8988T (cell line): ENCODE results near the gene PDLIM1.
"Not testable (repeated sequence)": the region's sequence is repeated elsewhere in the genome, so short reads cannot be mapped to it uniquely, and the experiment has no call there.

Source experiments
- DNase-seq: peaks from one replicate; pipeline ENCODE4 v3.0.0; 2011

PDLIM1 gene

GRCh38 chr10:95262763-95263518, 27.9 kb downstream of the PDLIM1 start:
- DNase-seq: no peak

GRCh38 chr10:95261926-95262325, 28.9 kb downstream of the PDLIM1 start:
- no peak for DNase-seq

- no peak for DNase-seq
Measured at GRCh38 chr10:95260909-95261552, 29.8 kb downstream of the PDLIM1 start.

GRCh38 chr10:95260397-95260881, 30.4 kb downstream of the PDLIM1 start:
- DNase-seq: peak; percentile 29

- DNase-seq: no peak
Measured at GRCh38 chr10:95257849-95258248, 33.0 kb downstream of the PDLIM1 start.

- no peak for DNase-seq
Measured at GRCh38 chr10:95256268-95256667, 34.5 kb downstream of the PDLIM1 start.

GRCh38 chr10:95254629-95255028, 36.2 kb downstream of the PDLIM1 start:
- no peak for DNase-seq

- DNase-seq: no peak
Measured at GRCh38 chr10:95253686-95254085, 37.1 kb downstream of the PDLIM1 start.

GRCh38 chr10:95253007-95253406, 37.8 kb downstream of the PDLIM1 start:
- DNase-seq: no peak

GRCh38 chr10:95250856-95251255, 39.9 kb downstream of the PDLIM1 start:
- DNase-seq: no peak

- no peak for DNase-seq
Measured at GRCh38 chr10:95249467-95249866, 41.3 kb downstream of the PDLIM1 start.

GRCh38 chr10:95248989-95249388, 41.8 kb downstream of the PDLIM1 start:
- DNase-seq: no peak

GRCh38 chr10:95247881-95248583, 42.8 kb downstream of the PDLIM1 start:
- DNase-seq: no peak

- DNase-seq: no peak
Measured at GRCh38 chr10:95247200-95247880, 43.5 kb downstream of the PDLIM1 start.

GRCh38 chr10:95246582-95247051, 44.2 kb downstream of the PDLIM1 start:
- no peak for DNase-seq

- no peak for DNase-seq
Measured at GRCh38 chr10:95245425-95246055, 45.3 kb downstream of the PDLIM1 start.

GRCh38 chr10:95244152-95244551, 46.7 kb downstream of the PDLIM1 start:
- DNase-seq: no peak

- DNase-seq: no peak
Measured at GRCh38 chr10:95243318-95243617, 47.5 kb downstream of the PDLIM1 start.

- DNase-seq: peak; percentile 45
Measured at GRCh38 chr10:95242581-95243317, 48.1 kb downstream of the PDLIM1 start.

- no peak for DNase-seq
Measured at GRCh38 chr10:95241533-95241932, 49.3 kb downstream of the PDLIM1 start.

- DNase-seq: no peak
Measured at GRCh38 chr10:95240811-95241210, 50.0 kb downstream of the PDLIM1 start.

GRCh38 chr10:95240096-95240495, 50.7 kb downstream of the PDLIM1 start:
- DNase-seq: not testable (repeated sequence)
